OCI-M2 (cell line): ENCODE results near the gene RAMP1.
"Not testable (repeated sequence)": the region's sequence is repeated elsewhere in the genome, so short reads cannot be mapped to it uniquely, and the experiment has no call there.

Experiments used
- DNase-seq: peaks from one replicate; lab custom pipeline; 2025; ENCODE audit not compliant: unreplicated experiment; lab: John Stamatoyannopoulos, UW

The RAMP1 gene

GRCh38 chr2:237943395-237944094 lies 84.1 kb downstream of the RAMP1 start:
- DNase-seq, result no peak

DNA sequence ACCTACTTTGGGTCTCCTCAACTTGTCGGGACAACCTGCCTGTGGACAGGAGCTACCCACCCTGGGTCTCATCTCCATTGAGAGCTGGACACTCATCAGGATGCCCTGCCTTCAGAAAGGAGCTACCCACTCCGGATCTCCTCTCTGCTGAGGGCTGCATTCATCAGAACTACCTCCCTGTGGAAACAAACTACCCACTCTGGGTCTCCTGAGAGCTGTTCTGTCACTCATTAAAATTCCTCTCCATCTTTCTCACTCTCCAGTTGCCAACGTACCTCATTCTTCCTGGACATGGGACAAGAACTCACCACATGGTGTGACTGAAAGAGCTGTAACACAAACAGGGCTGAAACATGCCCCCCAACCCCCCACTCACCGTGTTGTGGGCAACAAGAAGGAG lies 84.9 kb downstream of the RAMP1 start:
- no peak for DNase-seq

DNA sequence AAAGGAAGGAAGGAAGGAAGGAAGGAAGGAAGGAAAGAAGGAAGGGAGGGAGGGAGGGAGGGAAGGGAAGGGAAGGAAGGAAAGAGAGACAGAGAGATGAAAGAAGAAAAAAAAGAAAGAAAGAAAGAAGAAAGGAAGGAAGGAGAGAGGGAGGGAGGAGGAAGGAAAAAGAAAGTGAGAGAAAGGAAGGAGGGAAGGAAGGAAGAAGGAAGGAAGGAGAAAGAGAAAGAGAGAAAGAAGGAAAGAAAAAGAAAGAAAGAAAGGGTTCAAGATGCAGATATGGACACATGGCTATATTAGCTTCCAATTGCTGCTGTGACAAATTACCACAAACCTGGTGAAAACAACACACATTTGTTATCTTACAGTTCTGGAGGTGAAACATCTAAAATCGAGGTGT lies 87.0 kb downstream of the RAMP1 start:
- DNase-seq, result no peak

- not testable (repeated sequence) for DNase-seq
These were observed 91.9 kb downstream of the RAMP1 start for GRCh38 chr2:237951354-237951753.

GRCh38 chr2:237951878-237952277 lies 92.5 kb downstream of the RAMP1 start:
- no peak for DNase-seq

GRCh38 chr2:237952851-237953250 lies 93.4 kb downstream of the RAMP1 start:
- DNase-seq, result no peak

DNA sequence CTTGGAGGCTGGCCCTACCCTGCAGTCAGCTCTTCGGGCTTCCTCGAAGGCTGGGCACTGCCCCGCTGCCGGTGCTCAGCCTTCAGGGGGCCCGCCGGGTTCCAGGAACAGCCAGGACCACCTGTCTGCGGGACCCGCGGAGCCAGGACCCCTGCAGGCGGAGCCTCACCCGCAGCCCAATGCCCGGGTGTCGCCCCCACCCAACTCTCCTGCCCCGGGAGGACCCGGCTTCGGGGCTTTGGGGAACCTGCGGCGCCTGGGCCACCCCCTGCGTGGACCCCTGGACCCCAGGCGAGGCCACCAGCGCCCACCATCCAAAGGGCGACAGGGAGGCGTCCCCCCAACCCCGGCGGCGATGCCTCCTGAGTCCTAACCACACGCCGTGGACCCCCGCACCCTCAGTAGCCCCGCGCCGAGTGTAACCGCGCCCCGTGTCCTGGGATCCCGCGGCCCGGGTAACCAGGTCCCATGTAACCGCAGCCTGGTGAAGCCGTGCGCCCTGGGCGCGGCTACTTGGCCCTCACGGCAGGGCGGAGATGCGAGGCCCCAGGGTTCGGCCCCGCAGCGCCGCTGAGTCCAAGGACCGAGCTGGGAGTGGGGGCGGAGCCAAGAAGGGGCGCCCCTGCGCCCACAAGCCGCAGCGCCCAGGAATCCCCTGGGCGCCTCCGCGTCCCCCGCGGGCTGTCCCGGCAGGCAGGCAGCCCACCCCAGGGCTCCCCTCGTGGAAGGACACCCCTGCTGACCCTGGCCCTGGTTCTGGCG lies 96.4 kb downstream of the RAMP1 start:
- no peak for DNase-seq

DNA sequence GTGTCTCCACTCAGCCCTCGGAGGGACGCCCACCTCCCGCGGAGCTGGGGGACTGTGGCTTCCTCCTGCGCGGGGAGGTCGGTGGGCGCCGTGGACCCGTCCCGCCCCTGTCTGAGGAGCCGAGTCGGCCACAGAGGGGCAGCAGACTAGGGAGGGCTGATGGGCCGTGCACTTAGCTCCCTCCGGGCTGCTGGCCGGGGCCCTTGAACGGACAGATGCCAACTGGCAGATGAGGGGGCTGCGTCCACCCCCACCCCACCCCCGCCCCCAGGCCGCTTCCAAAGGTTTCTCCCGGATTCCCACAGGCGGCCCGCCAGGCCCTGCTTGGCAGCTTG lies 96.9 kb downstream of the RAMP1 start:
- DNase-seq, result no peak

- DNase-seq, result no peak
These were observed 102.2 kb downstream of the RAMP1 start for GRCh38 chr2:237961637-237962036.
